ENCODE measurements around the gene PRM2.

DNA sequence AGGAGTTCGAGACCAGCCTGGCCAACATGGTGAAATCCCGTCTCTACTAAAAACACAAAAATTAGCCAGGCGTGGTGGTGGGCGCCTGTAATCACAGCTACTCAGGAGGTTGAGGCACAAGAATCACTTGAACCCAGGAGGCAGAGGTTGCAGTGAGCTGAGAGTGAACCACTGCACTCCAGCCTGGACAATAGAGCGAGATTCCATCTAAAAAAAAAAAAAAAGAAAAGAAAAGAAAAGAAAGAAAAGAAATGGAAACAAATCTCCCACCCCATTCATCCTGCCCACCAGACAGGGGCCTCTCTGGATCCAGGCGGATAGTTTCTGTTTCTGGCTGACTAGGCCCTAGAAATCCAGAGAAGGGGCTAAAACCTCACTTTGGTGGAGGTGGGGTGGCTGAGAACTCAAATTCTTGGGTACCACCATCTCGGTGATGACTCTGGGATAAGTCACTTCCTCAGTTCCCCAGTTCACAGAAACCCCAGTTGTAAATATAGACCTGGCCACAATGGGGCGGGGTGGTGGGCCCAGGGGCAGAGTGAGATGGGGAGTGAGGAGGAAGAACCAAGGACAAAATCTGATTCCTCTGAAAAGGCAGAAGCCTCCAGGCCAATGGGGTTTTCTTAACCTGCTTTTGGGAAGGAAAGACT, 42.4 kb downstream of the PRM2 start:
- TF ChIP-seq, protein P1, sequence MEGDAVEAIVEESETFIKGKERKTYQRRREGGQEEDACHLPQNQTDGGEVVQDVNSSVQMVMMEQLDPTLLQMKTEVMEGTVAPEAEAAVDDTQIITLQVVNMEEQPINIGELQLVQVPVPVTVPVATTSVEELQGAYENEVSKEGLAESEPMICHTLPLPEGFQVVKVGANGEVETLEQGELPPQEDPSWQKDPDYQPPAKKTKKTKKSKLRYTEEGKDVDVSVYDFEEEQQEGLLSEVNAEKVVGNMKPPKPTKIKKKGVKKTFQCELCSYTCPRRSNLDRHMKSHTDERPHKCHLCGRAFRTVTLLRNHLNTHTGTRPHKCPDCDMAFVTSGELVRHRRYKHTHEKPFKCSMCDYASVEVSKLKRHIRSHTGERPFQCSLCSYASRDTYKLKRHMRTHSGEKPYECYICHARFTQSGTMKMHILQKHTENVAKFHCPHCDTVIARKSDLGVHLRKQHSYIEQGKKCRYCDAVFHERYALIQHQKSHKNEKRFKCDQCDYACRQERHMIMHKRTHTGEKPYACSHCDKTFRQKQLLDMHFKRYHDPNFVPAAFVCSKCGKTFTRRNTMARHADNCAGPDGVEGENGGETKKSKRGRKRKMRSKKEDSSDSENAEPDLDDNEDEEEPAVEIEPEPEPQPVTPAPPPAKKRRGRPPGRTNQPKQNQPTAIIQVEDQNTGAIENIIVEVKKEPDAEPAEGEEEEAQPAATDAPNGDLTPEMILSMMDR (IDR thresholded peaks at IDR 0.05; ENCODE audit: borderline replicate concordance, extremely low read depth, low read length, poor library complexity, severe bottlenecking), result peak; percentile 37
- TF ChIP-seq EZH2 (IDR thresholded peaks at IDR 0.05; ENCODE audit: borderline replicate concordance, low read depth, low read length, severe bottlenecking), result no peak
